ENCODE results near the gene ANKDD1A.

Gene ANKDD1A

DNA sequence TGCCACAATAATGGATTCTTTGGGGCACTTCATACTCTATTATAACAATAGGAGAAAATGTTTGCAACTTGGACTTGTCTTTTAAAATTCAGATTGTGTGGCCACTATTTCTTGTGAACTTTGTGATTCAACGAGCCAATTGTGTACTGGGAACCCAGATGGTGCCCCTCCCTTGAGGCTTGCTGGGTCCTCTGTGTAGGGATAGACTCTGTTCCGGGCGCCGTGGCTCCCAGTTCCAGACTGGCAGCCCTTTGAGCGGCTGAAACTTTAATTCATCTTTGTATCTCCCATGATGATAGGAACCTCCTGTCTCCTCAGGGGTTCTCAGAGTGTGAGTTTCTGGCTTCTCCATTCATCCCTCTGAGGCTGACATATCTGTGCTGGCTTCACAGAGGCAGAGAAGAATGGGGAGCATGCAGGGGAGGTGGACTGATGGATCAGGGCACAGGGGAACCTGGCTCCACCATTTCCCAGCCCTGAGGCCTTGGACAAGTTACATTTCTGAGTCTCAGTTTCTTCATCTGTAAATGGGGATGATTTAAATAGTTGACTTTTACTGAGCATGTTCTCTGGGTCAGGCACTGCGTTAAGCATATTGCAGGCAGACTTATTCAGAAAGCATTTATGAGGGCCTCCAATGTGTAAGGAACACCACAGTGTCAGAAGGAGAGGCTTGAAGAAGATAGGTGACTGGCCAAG, 15.2 kb upstream of the ANKDD1A start:
- DNase-seq, result no peak

DNA sequence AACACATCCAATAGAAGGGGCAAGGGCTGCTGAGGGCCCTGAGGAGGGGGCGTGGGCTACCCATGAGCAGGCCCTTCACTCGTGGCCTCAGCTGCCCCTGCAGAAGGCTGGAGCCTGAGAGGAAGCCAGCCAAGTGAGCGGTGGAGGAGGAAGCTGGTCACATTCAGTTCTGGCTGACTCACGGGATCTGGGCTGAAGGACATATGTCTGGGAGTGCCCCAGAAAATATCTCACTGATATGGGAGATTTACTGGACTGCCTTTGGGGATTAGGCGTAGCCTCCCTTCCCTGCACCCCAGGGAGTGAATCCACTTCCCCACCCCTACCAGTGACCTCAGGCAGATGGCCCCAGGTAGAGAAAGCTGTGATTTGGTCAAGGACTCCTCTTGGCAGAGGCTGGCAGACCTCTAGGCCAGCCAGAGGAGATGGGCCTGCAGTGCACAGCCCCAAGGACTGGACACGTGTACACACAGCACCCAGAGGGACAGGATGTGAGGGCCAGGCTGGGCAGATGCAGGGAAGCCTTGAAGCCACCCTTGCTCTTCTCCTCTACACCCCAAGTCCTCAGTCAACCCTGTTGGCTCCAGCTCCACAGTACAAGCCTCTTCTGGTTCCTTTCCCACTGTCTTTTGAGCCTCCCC, 14.2 kb upstream of the ANKDD1A start:
- peak; percentile 62 for DNase-seq

DNA sequence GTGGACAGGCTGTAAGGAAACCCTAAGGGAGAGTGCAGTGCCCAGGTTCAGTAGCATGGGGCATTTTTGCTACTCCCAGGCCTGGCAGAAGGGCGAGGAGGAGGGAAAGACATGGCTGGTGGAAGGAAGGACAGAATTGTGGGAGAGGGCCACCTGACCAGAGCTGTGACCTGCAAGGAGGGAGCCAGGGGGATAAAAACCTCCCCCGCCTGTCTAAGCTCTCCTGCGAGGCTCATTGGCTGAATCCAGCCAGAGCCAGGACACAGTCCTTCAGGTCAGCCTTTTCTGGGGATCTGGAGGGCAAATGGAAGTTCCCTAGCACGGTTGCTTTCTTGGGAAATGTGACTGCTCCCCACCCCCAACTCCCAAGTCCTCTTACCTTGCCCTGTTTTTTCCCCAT, 13.3 kb upstream of the ANKDD1A start:
- no peak for DNase-seq

DNA sequence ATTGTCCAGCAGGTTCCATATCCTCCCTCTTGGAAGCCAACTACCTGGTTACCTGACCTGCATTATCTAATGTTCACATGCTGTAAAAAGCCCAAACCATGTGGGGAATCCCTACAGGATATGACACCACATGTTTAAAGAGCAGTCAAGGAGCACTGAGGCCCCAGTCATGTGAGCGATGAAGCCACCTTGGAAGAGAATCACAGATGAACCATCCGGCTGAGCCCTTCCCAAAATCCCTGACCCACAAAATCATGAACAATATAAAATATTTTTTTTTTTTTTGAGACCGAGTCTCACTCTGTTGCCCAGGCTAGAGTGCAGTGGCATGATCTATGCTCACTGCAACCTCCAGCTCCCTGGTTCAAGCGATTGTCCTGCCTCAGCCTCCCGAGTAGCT, 10.6 kb upstream of the ANKDD1A start:
- no peak for DNase-seq

DNA sequence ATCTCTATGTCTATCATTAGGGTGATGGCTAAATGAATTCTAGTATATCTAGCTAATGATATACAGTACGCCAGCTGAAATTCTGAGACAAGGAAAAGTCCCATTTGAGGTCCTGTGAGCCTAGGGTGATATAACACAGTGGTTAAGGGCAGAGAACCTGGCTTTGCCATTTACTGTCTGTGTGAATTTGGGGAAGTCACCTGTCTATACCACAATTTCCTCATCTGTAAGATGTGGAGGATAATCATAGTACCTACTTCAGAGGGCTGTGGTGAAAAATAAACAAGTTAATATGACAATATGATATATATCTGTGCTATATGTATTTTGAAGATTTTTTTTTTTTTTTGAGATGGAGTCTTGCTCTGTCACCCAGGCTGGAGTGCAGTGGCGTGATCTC, 9.8 kb upstream of the ANKDD1A start:
- DNase-seq, result no peak

DNA sequence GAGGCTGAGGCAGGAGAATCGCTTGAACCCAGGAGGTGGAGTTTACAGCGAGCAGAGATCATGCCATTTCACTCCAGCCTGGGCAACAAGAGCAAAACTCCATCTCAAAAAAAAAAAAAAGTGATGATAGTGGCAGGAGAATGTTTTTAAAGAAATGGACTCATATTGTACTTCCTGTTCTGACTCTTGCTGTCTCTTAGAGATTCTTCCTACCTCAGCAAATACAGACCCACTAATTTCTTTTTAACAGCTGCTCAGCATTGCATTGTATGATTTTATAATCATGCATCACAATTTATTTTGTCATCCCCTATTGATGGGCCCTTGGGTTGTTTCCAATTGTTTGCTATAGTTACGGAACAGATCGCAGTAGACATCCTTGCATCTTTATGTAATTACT, 8.8 kb upstream of the ANKDD1A start:
- no peak for DNase-seq

DNA sequence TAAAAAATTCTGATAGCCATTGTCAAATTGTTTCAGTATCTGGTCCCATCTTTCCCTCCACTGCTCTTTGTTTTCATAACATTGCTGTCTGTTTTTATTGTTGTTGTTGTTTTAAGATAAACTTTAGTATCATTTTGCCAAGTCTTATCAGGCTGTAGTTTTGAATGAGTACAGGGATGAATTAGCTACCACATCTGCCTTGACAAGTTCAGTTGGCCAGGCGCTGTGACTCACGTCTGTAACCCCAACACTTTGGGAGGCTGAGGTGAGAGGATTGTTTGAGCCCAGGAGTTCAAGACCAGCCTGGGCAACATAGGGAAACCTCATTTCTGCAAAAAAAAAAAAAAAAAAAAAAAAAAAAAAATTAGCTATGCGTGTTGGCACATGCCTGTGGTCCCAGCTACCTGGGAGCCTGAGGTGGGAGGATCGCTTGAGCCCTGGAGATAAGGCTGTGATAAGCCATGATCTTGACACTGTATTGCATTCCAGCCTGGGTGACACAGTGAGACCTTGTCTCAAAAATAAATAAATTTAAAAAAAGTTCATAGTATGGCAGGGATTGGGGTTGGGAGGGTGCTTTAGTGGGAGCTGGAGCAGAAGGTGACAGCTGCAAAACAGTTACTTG, 8.3 kb upstream of the ANKDD1A start:
- DNase-seq, result no peak

DNA sequence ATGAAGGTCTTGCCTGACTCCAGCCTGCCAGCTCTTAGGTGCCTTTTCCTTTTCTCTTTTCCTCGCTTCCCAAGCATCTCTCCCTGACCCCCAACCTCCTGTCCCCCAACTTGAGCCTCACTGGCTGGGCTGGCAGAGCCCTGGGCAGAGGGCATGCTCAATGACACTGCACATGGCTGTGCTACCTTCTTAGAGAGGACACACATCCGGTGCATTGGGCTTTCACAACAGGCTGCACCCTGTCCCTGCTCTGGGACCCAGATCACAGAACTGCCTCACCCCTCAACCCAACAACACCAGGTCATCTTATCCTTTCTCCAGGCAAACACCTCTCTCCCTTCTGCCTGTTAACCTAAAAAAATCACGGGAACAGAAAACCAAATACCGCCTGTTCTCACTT, 7.5 kb upstream of the ANKDD1A start:
- DNase-seq, result no peak

DNA sequence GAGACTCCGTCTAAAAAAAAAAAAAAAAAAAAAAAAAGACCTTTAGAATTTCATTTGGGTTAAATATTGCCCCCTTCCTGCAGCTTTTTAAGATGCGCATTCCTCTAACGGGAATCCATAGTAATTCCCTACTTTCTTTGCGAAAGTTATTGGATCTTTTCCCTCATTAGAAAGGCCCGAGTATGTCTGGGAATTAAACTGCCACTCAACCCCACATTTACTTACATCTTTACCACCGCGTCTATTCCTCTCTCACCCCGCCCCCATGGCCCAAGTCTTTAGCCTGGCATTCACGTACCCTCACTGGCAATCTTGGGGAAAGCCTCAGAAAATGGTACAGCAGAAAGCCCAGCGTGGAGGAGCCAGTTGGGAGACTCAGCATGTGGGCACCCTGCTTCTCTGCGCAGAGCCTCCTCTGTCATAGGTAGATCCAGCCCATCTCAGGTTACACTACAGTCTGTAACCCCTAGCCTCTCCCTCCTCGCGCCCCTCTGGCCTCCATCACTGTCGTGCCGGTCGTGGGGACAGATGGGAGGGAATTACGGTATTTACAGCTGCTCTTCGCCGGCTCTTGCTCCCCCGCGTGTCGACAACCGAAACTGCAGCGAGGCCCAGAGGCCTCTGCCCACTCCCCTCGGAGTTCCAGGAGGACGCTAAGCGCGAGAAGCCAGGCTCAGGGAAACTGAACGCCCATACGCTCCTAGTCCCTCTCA, 6.4 kb upstream of the ANKDD1A start:
- peak; percentile 91 for DNase-seq

DNA sequence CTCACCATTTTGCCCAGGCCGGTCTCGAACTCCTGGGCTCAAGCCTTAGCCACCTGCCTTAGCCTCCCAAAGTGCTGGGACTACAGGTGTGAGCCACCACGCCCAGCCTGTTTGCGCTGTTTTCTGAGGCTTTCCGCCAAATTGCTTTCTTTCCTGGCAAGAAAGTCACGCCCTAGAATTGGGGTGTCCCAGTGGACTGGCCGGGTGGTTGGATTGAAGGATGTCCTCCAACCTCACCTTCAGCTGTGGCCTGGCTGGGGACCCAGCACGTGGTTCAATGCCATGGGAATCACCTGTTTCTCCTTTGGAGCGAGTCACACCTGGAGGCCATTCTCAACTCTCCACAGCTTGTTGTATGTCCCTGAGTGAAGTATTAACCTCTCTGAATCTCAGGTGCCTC, 5.8 kb upstream of the ANKDD1A start:
- DNase-seq, result no peak

DNA sequence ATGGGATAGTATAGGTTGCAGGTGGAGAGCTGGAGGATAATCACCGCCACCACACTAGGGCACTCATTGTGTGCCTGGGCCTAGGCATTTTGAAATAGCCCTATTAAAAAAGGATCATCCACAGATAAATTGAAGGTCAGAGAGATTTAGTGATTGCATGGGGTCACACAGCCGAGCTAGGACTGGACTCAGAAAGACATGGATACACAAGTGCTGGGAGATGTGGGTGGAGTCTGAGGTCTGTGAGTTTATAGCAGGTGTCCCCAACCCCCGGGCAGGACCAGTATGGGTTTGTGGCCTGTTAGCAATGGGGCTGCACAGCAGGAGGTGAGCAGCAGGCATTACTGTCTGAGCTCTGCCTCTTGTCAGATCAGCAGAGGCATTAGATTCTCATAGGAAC, 5.3 kb upstream of the ANKDD1A start:
- no peak for DNase-seq

DNA sequence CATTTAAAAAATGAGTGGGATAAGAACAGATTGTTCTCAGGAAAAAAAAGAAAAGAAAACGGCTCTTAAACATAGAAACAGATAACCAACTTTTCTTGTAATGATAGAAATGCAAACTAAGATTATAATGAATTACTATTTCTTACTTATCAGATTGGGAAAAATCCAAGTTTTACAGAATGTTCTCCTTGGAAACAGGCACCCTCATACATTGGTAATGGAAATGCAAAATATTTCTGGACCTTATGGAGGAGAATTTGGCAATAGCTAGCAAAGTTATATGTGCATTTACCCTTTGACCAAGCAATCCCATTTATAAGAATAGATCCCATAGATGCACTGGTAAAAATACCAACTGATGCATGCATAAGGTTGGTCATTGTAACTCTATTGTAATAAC, 3.7 kb upstream of the ANKDD1A start:
- DNase-seq, result no peak

DNA sequence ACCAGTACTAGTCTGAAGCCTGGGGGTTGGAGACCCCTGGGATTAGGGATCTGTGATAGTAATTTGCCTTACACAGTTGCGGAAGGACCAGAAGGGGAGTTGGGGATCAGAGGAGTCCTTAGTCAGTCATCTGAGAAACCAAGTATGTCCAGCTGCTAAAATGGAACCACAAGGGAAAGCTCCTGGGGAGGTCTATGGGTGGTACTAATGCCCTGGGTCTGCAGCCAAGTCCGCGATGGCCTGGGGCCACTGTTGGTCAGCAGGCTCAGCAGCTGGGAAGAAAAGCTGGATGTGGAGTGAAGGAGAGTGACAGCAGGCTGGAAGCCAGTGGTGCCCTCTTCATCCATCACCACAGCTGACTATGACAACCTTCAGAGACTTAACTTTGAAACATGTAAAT, 2.2 kb upstream of the ANKDD1A start:
- DNase-seq, result no peak

DNA sequence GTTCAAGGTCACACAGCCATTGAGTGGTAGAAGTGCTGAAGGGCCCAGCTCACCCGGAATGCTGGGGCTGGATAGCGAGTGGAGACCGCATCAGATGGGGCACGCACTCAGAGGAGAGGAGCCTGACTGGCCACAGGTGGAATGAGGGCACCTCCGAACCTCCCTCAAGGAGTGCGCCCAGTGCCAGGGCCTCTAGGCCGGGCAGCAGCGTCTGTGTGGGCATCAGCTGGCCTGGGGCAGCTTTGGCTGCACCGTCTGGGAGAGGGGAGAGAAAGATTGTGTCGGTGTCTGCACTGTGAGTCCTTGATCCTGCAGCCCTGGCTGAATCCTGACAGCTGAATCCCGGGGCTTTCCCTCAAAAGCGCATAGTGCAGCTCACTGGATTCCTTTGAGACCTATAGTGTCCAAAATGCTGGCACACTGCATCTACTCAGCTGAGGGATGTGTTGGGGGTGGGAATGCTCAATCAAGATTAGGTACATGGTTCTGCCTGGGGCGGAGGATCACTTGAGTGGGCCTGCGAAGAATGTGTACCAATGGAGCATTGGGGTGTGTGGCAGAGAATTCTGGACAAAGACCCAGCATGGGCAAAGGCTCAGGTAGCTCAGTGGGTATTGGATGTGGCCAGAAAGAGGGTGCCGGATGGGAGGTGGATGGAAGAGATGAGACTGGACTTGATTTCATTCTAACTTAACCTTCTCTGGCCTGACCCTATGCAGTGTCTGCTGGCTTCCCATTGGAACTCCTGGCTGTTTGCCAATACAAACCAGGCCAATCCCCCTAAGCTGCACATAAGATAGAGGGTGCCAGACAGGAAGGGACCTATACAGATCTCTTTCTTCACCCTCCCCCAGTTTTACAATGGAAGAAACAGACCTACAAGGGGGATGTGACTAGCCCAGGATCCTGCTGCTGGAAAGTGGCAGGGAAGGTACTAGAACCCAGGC, 950 bp downstream of the ANKDD1A start:
- DNase-seq, result no peak

DNA sequence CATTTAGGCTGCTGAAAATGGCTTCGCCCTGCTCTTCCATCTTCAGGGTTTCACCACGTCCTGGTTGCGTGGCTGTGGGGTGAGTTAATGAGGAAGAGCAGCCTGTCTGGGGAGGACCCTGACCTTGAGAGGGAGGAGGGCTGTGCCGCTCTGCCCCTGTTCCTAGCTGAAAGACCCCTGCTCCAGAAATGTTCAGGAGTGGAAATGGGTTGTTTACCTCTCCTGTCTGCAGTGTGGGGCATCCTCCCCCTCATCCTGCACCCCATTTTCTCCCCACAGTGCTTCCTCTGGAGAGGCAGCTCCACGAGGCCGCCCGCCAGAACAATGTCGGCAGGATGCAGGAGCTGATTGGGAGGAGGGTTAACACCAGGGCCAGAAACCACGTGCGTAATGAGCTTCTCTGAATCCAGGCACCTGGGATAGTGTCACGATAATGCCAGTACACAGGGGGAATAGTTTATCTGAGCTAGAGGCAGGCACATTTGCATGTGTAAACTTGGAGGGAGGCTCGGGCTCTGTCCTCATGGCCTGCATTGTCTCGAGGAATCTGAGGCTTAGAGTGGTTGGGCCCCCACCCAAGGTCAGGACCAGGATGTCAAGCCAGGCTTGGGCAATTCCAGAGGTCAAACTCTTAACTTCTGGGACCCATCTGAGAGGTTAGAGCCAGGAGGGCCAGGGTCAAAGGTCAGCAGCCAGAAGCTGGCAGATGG, 4.0 kb downstream of the ANKDD1A start:
- DNase-seq, result no peak

DNA sequence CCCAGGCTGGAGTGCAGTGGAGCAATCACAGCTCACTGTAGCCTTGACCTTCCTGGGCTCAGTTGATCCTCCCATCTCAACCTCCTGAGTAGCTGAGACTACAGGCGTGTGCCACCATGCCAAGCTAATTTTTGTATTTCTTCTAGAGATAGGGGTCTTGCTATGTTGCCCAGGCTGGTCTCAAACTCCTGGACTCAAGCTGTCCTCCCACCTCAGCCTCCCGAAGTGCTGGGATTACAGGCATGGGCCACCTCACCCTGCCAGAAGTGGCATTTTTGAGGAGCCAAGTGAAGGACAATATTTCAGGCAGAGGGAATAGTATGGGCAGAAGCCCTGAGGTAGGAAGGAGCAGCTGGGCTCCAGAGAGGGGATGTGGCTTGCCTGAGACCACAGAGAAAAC, 4.7 kb downstream of the ANKDD1A start:
- no peak for DNase-seq

DNA sequence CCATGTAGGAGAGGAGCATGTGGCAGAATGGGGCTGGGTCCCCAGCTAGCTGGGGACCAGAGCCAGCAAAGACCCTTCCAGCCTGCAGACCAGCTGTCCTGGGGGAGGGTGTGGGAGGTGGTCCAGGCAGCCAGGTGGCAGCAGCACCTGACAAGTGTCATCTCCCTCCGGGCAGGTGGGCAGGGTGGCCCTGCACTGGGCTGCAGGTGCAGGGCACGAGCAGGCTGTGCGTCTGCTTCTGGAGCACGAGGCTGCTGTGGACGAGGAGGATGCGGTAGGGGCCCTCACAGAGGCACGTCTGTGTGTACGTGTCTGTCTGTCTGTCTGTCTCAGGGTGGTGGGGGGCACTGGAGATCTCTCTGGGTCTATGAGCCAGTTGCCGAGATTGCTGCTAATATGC, 5.5 kb downstream of the ANKDD1A start:
- no peak for DNase-seq

DNA sequence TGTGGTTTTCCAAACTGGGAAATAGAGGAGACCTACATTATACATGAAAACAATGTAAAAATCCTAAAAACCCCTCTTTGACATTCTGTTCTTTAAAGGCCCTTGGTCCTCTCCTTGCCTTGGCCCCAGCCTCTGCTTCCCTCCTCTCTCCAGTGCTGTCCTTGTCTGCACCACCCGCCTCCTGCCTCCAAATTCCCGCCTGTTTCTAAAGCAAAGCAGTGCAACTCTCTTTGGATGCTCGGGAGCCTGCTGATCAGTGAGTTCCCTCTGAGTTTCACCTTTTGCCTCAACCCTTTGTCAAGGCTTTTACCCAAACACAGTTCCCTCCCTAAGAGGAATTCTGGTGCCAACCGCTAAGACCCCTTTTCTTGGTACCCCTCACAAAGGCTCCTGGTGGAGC, 8.0 kb downstream of the ANKDD1A start:
- DNase-seq, result no peak

DNA sequence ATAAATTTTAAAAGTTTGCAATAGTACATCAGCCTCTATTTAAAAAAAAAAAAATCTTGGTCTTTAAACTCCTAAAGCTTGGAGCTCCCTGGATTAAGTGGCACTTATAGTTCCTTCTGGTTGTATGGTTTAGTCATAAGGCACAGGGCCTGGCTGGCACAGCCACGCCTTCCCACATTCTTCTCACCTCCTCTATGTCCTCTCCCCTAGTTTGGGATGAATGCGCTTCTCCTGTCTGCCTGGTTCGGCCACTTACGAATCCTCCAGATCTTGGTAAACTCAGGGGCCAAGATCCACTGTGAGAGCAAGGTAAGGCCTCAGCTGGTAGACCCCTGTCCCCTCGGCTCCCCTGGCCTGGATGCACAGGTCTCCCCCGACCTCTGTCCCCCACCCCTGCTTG, 10.0 kb downstream of the ANKDD1A start:
- DNase-seq, result no peak

DNA sequence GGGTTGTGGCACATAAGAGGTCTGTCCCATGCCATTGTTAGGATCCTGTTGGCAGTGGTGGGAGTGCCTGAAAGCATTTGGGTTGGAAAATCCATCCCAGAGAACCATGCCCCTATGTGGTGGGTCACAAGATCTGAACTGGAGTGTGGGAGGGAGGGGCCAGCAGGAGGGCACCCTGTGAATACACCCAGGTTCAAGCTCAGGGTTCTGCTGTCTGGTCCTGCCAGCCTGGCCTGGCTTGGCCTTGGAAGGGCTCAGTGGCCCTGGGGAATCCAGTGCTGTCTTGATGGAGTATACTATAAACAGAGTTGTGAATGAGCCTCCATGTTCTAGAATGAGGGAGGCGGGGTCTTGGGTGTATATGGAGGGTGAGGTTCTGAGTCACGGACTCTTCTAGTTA, 11.8 kb downstream of the ANKDD1A start:
- no peak for DNase-seq

DNA sequence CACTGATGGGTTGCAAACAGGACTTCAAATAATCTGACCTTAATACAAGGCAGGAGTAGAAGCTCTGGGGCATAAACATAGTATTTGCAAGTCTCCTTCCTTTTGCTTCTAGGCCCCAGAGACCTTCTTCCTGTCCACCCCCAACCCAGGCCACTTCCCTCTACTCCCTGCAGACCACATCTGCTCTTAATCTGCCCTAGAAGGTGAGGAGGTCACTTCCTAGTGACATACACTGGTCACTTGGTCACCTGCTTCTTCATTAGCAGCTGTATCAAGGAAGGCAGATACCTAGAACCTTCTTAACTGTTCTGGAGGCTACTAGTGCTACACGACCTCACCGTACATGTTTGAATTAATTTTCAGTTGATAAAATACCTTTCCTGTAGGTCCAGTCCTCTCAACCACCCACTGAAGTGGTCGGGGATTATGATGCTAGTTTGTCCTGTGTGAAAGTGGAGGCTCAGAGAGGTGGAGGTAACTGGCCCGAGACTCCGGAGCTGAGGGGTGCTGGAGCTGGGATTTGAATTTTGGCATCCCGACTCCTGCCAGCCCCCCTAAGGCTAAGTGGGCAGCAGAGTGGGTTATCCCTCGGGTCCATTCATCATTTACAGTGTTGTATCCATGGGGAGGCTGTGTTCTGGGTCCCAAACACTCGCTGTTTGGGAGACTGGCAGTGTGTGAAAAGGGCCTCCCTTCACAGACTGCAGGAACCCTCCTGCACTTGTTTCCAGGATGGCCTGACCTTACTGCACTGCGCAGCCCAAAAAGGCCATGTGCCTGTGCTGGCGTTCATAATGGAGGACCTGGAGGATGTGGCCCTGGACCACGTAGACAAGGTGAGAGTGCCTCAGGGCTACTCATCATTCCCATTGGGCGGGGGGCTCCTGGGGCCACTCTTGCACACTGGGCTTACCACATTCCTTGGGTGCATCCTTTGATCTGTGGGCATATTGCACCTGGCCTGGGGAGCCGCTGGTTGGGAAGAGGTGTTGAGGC, 13.9 kb downstream of the ANKDD1A start:
- peak; percentile 17 for DNase-seq
